Activated T-cell treated with anti-CD3 and anti-CD28 coated beads for 1 hour (primary cell): Measurements from ENCODE around the gene OSBPL10.
A peak's percentile ranks its signal among the peaks of the same experiment; 100 is the strongest.
"Not testable (repeated sequence)": the region's sequence is repeated elsewhere in the genome, so short reads cannot be mapped to it uniquely, and the experiment has no call there.

Source experiments
- DNase-seq: peaks from one replicate; pipeline ENCODE4 v3.0.0-alpha.2; 2020; ENCODE audit warnings: low read depth

The OSBPL10 gene

DNA sequence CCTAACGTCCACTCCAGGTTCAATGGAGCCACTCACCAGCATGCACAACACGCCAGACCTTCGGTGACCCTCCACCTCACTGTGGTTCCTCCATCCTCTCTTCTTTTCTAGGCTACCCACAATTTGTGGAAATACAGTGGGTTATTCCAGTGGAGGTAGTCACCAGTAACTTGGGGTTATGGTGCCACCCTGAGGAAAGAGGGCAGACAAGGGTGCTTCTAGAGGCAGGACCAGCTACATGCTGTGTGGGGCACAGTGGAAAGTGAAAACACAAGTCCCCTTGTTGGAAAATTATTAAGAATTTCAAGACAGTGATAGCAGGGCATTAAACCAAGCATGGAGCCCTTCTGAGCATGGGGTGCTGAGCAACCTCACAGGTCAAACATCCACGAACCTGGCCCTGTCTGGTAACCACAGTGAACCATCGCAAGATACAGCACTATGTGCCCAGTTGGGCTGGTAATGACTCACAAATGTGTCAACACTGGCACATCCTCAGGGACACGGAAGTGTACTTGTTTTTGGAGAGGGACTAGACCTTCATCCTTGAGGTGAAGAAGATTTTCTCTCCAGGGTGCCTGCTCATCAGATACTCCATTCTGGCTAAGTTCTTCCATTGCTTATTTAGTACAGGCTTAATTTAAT is 281.6 kb downstream of the OSBPL10 start:
- no peak for DNase-seq

GRCh38 chr3:31696815-31697548 is 284.1 kb downstream of the OSBPL10 start:
- DNase-seq = no peak

DNA sequence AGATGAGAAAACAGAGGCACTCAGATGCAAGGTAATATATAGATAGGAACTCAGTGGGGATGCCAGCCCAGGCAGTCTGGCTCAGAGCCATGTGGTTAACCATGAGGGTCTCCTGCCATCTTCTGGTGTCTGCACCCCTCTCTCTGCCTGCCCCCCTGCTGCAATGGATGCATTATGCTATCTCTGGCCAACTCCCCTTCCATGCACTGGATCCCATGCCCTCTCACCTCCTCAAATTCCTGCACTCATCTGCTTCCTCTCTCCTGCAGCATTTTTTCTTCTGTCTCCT is 285.1 kb downstream of the OSBPL10 start:
- DNase-seq = no peak

- DNase-seq = peak; percentile 6
Observed at GRCh38 chr3:31695280-31696008, 285.6 kb downstream of the OSBPL10 start.

DNA sequence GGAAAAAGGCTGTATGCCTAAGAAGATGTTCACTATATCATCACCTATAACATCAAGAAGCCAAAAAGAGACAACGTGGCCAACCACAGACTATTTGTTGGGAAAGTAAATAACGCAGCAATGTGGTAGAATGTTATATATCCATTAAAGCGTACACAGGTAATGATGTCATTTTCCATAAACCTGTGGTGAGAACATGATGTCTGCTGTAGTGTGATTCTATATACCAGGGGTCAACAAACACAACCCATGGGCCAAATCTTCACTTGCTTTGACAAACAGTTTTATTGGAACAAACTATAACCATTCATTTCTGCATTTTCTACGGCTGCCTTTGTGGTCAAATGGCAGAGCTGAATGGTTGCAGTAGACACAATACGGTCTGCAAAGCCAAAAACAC is 287.7 kb downstream of the OSBPL10 start:
- DNase-seq = no peak

GRCh38 chr3:31692751-31693150 is 288.3 kb downstream of the OSBPL10 start:
- no peak for DNase-seq

GRCh38 chr3:31690771-31691170 is 290.3 kb downstream of the OSBPL10 start:
- no peak for DNase-seq

DNA sequence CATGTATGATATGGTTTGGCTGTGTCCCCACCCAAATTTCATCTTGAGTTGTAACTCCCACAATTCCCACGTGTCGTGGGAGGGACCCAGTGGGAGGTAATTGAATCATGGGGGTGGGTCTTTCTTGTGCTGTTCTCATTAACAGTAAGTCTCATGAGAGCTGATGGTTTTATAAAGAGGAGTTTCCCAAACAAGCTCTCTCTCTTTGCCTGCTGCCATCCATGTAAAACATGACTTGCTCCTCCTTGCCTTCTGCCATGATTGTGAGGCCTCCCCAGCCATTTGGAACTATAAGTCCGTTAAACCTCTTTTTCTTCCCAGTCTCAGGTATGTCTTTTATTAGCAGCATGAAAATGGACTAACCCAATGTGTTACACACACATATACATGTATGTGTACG is 291.5 kb downstream of the OSBPL10 start:
- not testable (repeated sequence) for DNase-seq

GRCh38 chr3:31688984-31689383 is 292.1 kb downstream of the OSBPL10 start:
- no peak for DNase-seq

DNA sequence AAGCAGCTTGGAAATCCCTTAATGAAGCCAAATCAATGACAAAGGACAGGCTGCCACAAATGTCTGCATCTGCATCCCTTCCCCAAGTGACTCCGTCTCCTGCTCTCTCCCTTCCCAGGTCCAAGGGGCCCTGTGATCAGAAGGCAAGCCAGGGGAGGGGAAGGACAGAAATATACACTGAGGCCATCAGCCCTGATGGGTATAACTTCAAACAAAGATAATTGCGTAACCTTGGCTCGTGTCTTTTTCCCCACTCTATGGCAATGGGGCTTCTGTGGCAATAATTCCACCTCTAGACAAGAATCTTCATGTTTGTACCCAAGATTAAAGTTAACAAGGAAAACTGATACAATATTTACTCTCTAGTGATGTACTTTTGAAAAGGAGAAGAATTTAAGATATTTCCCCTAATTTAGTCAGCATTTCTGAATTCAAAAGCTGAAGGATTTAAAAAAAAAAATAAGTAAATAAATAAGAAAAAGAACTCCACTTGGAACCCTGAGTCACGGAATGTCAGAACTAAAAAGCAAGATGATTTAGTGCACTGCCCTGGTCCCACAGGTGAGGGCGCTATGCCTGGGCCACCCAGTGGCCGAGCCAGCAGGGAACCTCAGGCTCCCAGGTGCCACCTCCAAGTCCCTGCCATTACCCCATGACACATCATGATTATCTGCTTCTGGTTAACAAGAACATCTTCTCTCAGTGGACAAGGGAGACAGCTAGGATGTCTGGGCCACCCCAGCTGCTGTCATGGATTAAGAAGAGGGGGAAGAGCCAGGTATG is 293.9 kb downstream of the OSBPL10 start:
- DNase-seq = no peak

GRCh38 chr3:31680072-31680870 is 300.8 kb downstream of the OSBPL10 start:
- DNase-seq = no peak

- DNase-seq = no peak
Observed at GRCh38 chr3:31676556-31676955, 304.5 kb downstream of the OSBPL10 start.

- no peak for DNase-seq
Observed at GRCh38 chr3:31673950-31674349, 307.1 kb downstream of the OSBPL10 start.

DNA sequence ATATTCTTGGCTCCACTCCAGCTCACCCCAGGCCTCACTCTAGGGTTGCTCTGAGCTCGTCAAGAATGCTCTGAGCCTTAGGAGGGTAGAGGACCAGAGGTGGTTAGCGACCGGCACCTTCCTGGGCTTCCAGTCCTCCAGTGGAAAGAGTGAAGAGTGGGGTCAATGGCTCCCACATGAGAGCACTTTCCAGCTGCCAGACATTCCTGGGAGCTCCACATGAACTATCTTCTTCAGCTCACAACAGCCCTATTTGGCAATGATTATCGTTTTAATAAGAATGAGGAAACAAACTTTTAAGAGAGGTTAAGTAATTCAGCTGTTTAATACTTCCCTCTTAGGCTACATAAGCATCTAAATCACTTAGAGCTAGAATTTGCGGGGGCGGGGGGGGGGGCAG is 309.1 kb downstream of the OSBPL10 start:
- no peak for DNase-seq

DNA sequence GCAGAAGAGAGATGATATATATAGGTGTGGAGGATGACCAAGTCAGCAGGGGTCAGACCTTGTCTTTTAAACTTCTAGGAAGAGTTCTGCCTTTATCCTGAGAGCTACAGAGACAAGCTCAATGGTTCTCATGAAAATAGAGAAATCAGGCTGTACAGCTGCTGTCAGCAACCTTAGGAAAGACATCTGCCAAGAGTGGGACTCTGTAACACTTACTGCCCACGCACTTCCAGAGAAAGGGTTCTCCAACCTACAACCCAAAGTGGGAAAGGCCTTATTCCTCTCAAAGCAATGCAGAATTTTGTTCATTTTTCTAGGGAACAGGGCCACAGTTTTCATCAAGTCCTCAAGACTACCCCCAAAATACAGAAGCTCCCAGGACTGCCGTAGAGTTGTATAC is 309.6 kb downstream of the OSBPL10 start:
- no peak for DNase-seq

- no peak for DNase-seq
Observed at GRCh38 chr3:31670722-31671121, 310.3 kb downstream of the OSBPL10 start.

- DNase-seq = no peak
Observed at GRCh38 chr3:31670136-31670535, 310.9 kb downstream of the OSBPL10 start.

GRCh38 chr3:31668242-31668641 is 312.8 kb downstream of the OSBPL10 start:
- no peak for DNase-seq

GRCh38 chr3:31667582-31667981 is 313.5 kb downstream of the OSBPL10 start:
- no peak for DNase-seq

- DNase-seq = no peak
Observed at GRCh38 chr3:31664031-31664430, 317.0 kb downstream of the OSBPL10 start.

DNA sequence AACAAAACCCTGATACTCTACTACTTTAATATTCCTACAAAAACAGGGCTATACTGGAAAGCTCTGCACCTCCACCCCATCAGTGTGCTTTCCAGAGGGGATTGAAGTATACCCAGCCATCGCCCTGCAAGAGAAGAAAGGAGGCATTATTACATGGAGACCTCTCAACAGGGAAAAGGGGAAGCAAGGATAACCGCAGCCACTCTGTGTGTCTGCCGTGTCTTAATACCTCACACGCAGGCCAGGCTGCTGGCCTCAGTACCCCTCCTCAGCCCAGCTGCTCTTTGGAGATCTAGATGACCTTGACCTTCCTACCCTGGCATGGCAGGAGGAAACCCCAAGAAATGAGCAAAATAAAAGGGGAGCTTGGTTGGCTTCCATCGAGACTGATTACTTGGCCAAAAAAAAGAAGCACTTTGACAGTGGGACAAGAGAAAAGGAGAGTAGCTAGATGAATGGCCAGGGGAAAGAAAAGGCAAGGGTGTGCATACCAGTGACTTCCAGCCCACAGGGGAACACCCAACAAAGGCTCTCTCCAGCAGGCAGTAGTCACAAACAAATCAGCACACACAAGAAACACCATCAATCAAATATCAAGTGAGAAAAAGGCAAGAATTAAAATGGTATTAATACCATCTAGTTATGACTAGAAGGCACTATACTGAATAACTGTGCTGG is 318.9 kb downstream of the OSBPL10 start:
- no peak for DNase-seq
